ENCODE measurements around the gene TOR1B.
"Not testable (repeated sequence)": the region's sequence is repeated elsewhere in the genome, so short reads cannot be mapped to it uniquely, and the experiment has no call there.

TOR1B gene

DNA sequence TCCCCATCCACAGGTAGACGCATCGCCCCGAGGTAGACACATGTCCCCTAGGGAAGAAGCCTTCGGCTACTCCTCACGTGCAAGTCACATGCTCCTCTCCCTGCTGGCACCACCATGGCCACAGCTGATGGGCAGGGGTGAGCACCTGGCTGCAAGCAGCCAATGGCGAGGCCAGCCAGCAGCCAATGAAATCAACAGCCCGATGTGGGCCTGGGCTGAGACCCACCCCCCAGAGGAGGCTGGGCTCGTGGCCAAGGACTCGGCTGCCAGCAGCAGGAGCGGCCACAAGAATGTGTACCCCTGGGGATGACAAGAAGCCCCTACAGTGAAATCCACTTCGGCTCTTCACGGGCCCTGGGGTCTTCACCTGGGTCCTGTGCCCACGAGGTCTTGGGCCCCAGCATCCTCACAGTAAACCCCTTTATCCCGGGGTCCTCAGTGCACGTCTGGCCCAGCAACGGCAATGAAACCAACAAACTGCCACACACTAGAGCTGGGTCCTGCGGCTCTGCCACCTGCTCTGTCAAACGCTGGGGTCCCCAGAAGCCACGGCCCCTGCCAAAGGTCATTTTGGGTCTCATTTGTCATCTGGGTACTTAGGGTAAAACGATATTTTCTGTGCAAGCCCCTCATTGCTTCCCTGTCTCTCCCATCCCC is 28.1 kb upstream of the TOR1B start:
- no peaks in the 10 kb centered on the region for H3K36me3 Mint-ChIP-seq (ENCODE audit: low read depth)
- H3K27me3 Mint-ChIP-seq (ENCODE audit: low read depth), result peaks cover 7% of the 10 kb centered on the region
- TF ChIP-seq, protein P1, sequence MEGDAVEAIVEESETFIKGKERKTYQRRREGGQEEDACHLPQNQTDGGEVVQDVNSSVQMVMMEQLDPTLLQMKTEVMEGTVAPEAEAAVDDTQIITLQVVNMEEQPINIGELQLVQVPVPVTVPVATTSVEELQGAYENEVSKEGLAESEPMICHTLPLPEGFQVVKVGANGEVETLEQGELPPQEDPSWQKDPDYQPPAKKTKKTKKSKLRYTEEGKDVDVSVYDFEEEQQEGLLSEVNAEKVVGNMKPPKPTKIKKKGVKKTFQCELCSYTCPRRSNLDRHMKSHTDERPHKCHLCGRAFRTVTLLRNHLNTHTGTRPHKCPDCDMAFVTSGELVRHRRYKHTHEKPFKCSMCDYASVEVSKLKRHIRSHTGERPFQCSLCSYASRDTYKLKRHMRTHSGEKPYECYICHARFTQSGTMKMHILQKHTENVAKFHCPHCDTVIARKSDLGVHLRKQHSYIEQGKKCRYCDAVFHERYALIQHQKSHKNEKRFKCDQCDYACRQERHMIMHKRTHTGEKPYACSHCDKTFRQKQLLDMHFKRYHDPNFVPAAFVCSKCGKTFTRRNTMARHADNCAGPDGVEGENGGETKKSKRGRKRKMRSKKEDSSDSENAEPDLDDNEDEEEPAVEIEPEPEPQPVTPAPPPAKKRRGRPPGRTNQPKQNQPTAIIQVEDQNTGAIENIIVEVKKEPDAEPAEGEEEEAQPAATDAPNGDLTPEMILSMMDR (IDR thresholded peaks at IDR 0.05; ENCODE audit: unreplicated experiment in 3 of 3), result no peak
- peaks cover 9% of the 10 kb centered on the region for H3K4me1 Mint-ChIP-seq
- H3K9me3 Mint-ChIP-seq, result no peaks in the 10 kb centered on the region
- no peak overlapping the region for H3K4me3 Mint-ChIP-seq
- no peak overlapping the region for H3K27ac Mint-ChIP-seq

GRCh38 chr9:129775448-129775798 is 27.6 kb upstream of the TOR1B start:
- no peaks in the 10 kb centered on the region for H3K9me3 Mint-ChIP-seq
- no peaks in the 10 kb centered on the region for H3K36me3 Mint-ChIP-seq (ENCODE audit: low read depth)
- no peak overlapping the region for H3K4me3 Mint-ChIP-seq
- peaks cover 9% of the 10 kb centered on the region for H3K4me1 Mint-ChIP-seq
- H3K27me3 Mint-ChIP-seq (ENCODE audit: low read depth), result peaks cover 7% of the 10 kb centered on the region
- no peak overlapping the region for H3K27ac Mint-ChIP-seq
- TF ChIP-seq, protein P1 (IDR thresholded peaks at IDR 0.05; ENCODE audit: unreplicated experiment in 3 of 3), result no peak

DNA sequence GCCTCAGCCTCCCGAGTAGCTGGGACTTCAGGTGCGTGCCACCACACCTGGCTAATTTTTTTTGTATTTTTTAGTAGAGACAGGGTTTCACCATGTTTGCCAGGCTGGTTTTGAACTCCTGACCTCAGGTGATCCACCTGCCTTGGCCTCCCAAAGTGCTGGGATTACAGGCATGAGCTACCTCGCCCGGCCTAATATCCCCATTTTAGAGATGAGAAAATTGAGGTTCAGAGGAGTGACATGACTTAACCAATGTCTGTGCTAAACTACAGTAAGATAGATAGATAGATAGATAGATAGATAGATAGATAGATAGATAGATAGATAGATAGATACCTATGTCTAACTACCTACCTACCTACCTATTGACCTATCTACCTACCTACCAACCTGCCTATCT is 26.9 kb upstream of the TOR1B start:
- not testable (repeated sequence) for H3K4me3 Mint-ChIP-seq; H3K36me3 Mint-ChIP-seq (ENCODE audit: low read depth); H3K9me3 Mint-ChIP-seq; H3K4me1 Mint-ChIP-seq
- Mint-ChIP-seq H3K27me3 (ENCODE audit: low read depth) (peaks cover 14% of the 10 kb centered on the region), H3K27ac (peak overlapping the region in 1 of 3 experiments; percentile 58)

DNA sequence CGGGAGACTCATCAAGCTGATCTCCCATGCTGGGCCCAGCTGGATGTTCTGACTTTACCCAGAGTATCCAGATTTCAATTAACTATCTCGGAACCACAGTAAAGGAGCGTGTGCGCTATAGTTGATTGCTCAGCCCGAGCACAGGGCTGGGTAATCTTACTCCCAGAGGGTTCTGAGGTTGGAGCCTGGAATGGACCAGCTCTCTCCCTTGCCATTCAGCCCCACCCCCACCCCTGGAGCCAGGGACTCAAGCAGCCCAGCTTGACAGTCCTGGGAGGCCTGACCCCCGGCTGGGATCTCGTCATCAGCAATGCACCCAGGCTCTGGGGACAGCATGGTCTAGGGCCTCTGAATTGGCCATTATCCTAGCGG is 26.4 kb upstream of the TOR1B start:
- TF ChIP-seq, protein P1 (IDR thresholded peaks at IDR 0.05; ENCODE audit: unreplicated experiment in 3 of 3), result no peak
- peaks cover 9% of the 10 kb centered on the region for H3K4me1 Mint-ChIP-seq
- H3K27me3 Mint-ChIP-seq (ENCODE audit: low read depth), result peaks cover 16% of the 10 kb centered on the region
- H3K27ac Mint-ChIP-seq, result peak overlapping the region in 1 of 3 experiments; percentile 58
- no peak overlapping the region for H3K4me3 Mint-ChIP-seq
- H3K36me3 Mint-ChIP-seq (ENCODE audit: low read depth), result no peaks in the 10 kb centered on the region
- H3K9me3 Mint-ChIP-seq, result no peaks in the 10 kb centered on the region

DNA sequence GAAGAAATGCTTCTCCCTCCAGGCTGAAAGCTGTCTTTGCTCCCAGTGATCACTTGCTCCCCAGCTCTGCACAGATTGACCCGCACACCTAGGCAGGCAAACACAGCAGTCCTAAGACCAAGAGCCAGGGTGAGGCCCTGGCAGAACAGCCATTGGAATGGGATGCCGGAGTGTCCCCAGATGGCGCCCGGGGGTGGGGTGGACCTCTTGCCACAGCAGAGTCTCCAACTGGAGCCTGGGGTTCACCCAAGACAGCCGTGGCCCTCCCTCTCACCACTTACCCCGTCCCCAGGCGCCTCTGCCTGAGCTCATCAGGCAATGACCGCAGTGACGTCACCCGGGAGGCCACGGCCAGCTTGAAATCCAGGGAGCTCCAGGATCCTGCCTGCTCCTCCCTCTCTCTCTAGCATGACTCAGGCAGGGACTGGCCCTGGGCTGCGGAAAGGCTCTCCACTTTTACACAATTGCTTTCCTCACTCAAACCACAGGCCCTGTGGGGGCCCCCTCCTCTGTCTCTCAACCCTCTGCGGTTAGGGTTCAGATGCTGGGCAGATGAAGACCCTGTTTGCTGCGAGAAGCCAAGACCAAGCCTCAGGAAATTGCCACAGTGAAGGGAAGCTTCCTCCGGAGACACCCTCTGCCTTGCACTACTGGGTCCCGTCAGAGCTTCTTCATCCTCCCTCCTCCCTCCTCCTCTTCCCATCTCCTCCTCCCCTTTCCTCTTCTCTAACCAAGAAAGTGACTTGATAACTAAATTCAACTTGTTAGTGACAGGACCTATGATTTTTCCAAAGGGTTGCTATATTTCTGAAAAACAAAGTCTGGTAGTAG is 25.8 kb upstream of the TOR1B start:
- Mint-ChIP-seq H3K27ac (peak overlapping the region; percentile 6 to 81 (median 49)), H3K4me3 (peak overlapping the region in 2 of 3 experiments; percentile 37 to 50), H3K9me3 (no peaks in the 10 kb centered on the region), H3K4me1 (peaks cover 9% of the 10 kb centered on the region), H3K27me3 (ENCODE audit: low read depth) (peaks cover 16% of the 10 kb centered on the region), H3K36me3 (ENCODE audit: low read depth) (no peaks in the 10 kb centered on the region)
- TF ChIP-seq, protein P1 (IDR thresholded peaks at IDR 0.05; ENCODE audit: unreplicated experiment in 3 of 3), result no peak

DNA sequence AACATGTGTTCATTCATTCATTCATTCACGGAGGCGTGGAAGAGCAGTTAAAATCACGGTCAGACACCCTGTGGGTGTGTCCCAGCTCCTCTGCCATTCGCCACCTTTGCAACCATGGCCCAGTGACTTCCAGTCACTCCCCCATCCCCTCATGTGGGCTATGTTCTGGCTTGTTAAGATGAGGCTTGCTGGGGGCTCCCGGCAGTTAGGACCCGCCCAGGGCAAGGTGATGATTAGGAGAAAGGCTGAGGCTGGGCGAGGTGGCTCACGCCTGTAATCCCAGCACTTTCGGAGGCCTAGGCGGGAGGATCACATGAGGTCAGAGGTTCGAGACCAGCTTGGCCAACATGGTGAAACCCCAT is 25.2 kb upstream of the TOR1B start:
- Mint-ChIP-seq H3K27me3 (ENCODE audit: low read depth) (peaks cover 16% of the 10 kb centered on the region), H3K9me3 (no peaks in the 10 kb centered on the region), H3K36me3 (ENCODE audit: low read depth) (no peaks in the 10 kb centered on the region), H3K4me1 (peaks cover 9% of the 10 kb centered on the region), H3K4me3 (no peak overlapping the region), H3K27ac (peak overlapping the region; percentile 6 to 81 (median 49))
- TF ChIP-seq, protein P1 (IDR thresholded peaks at IDR 0.05; ENCODE audit: unreplicated experiment in 3 of 3), result no peak

All from nephron (organoid).